ENCODE data around the gene CBLIF. TPM values are rescaled to one million over a fixed set of nuclear protein-coding genes. Genes with fewer than 3 reads are reported as not detected.
A peak's percentile ranks its signal among the peaks of the same experiment; 100 is the strongest.
"Not testable (repeated sequence)": the region's sequence is repeated elsewhere in the genome, so short reads cannot be mapped to it uniquely, and the experiment has no call there.

The CBLIF gene
- not detected in 2 replicates for total RNA-seq (2022)
- Bru-seq, nascent RNA, result not detected
- BruChase-seq, experiment 1, labeled RNA remaining after a 2-hour chase, result percentile 5 among the genes with signal in this experiment
- not detected for BruChase-seq, experiment 2, labeled RNA remaining after a 6-hour chase
- long read RNA-seq, result 0 reads

DNA sequence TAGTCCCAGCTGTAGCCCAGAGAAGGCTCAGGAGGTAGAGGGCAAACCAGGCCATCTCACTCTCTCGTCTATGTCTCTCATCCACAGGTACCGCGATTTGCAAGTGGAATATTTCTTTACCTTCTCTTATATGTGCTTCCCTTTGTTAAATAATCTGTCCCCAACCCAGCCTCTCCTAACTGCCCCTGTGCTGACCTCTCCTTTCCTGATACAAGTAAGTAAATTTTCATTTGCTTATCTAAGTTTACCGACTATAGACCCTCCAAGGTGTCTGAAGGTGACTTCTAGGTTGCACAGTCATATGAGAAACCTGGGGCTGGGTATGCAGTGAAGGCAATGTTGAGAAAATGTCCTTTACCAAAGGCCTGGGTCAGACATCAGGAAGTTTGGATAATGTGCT lies at the start of gene CBLIF:
Gene CBLIF, minus strand, starts transcription at position 101 of the 400 bp plus-strand sequence. Its CDS starts 46 bp downstream, at position 55.
- H3K27me3 ChIP-seq (replicated peaks; ENCODE audit: control insufficient read depth, insufficient read depth, low read length), result no peaks in the 10 kb centered on the region
- TF ChIP-seq, protein P1, sequence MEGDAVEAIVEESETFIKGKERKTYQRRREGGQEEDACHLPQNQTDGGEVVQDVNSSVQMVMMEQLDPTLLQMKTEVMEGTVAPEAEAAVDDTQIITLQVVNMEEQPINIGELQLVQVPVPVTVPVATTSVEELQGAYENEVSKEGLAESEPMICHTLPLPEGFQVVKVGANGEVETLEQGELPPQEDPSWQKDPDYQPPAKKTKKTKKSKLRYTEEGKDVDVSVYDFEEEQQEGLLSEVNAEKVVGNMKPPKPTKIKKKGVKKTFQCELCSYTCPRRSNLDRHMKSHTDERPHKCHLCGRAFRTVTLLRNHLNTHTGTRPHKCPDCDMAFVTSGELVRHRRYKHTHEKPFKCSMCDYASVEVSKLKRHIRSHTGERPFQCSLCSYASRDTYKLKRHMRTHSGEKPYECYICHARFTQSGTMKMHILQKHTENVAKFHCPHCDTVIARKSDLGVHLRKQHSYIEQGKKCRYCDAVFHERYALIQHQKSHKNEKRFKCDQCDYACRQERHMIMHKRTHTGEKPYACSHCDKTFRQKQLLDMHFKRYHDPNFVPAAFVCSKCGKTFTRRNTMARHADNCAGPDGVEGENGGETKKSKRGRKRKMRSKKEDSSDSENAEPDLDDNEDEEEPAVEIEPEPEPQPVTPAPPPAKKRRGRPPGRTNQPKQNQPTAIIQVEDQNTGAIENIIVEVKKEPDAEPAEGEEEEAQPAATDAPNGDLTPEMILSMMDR (IDR thresholded peaks at IDR 0.05; ENCODE audit: insufficient read depth in 1 of 2, low read depth in 1 of 2, low read length in 1 of 2, severe bottlenecking in 1 of 2, unreplicated experiment in 1 of 2), result no peak
- no peak for DNase-seq
- Mint-ChIP-seq H3K27me3 (ENCODE audit: insufficient read depth, unreplicated experiment) (no peaks in the 10 kb centered on the region), H3K4me3 (ENCODE audit: unreplicated experiment) (no peak within 1 kb of the TSS), H3K9me3 (ENCODE audit: unreplicated experiment) (no peaks in the 10 kb centered on the region), H3K36me3 (ENCODE audit: insufficient read depth, unreplicated experiment) (peaks cover 4% of the 10 kb centered on the region), H3K27ac (ENCODE audit: unreplicated experiment) (no peak within 1 kb of the TSS), H3K4me1 (ENCODE audit: low read depth, unreplicated experiment) (no peaks in the 10 kb centered on the region)
- intact Hi-C loops (cut with micrococcal nuclease; ENCODE audit: unreplicated experiment), result no loop called here
- no peak within 1 kb of the TSS for H3K4me3 ChIP-seq (ENCODE audit: low read depth, low read length)
- CTCF ChIA-PET, result no interaction called here
- no peaks in the 10 kb centered on the region for H3K4me1 ChIP-seq
- BruUV-seq (replicated peaks), result no TSS peak
- no peaks in the 10 kb centered on the region for H3K9me3 ChIP-seq
- POLR2A ChIA-PET, result no interaction called here
- H3K36me3 ChIP-seq (ENCODE audit: control insufficient read depth, insufficient read depth, low read length), result no peaks in the 10 kb centered on the region

DNA sequence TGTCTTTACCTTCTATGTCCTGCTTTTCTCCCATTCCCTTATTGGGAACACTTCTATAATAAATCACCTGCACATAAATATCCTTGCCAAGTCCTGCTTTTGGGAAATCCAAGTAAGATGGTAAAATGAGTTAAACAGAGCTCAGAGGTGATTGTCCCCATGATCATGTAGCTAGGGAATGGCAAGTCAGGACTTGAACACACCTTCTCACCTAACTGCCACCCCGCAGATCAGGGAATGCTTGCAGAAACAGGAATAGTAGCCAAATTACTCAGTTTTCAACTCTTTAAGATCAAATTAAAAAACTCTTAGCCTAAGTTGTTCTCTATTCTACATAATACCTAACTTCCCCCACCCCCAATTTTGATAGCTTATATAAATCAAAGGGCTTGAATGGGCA lies 49.3 kb upstream of the CBLIF start:
- H3K4me1 Mint-ChIP-seq (ENCODE audit: low read depth, unreplicated experiment), result no peaks in the 10 kb centered on the region
- no peaks in the 10 kb centered on the region for H3K36me3 Mint-ChIP-seq (ENCODE audit: insufficient read depth, unreplicated experiment)
- H3K4me3 Mint-ChIP-seq (ENCODE audit: unreplicated experiment), result no peak overlapping the region
- H3K27me3 Mint-ChIP-seq (ENCODE audit: insufficient read depth, unreplicated experiment), result no peaks in the 10 kb centered on the region
- no peaks in the 10 kb centered on the region for H3K36me3 ChIP-seq (ENCODE audit: control insufficient read depth, insufficient read depth, low read length)
- no TSS peak for BruUV-seq (replicated peaks)
- ChIA-PET CTCF (no interaction called here), POLR2A (no interaction called here)
- DNase-seq, result no peak
- H3K9me3 ChIP-seq, result peaks cover 2% of the 10 kb centered on the region; the same call in 1 of the 2 replicates
- intact Hi-C loops (cut with micrococcal nuclease; ENCODE audit: unreplicated experiment), result no loop called here
- no peak overlapping the region for H3K4me3 ChIP-seq (ENCODE audit: low read depth, low read length)
- TF ChIP-seq, protein P1 (IDR thresholded peaks at IDR 0.05; ENCODE audit: insufficient read depth in 1 of 2, low read depth in 1 of 2, low read length in 1 of 2, severe bottlenecking in 1 of 2, unreplicated experiment in 1 of 2), result no peak
- H3K27me3 ChIP-seq (replicated peaks; ENCODE audit: control insufficient read depth, insufficient read depth, low read length), result no peaks in the 10 kb centered on the region
- peaks cover 17% of the 10 kb centered on the region for H3K9me3 Mint-ChIP-seq (ENCODE audit: unreplicated experiment)
- H3K27ac Mint-ChIP-seq (ENCODE audit: unreplicated experiment), result no peak overlapping the region
- no peaks in the 10 kb centered on the region for H3K4me1 ChIP-seq

DNA sequence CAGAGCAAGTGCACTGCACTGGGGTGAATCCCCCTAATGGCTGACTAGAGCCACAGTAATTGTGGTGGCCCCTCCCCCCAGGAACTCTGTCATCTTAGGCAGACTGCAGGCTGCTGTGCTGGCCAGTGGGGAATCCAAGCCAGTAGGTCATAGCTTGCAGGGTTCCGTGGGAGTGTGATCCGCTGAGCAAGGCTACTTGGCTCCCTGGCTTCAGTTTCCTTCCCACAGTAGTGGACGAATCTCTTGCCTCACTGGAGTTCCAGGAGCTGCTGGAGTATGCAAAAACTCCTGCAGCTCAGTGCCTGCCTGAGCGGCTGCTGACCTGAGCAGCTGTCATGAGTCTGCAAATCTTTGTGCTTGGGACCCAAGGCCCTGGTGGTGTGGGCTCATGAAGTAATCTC lies 46.5 kb upstream of the CBLIF start:
- BruUV-seq (replicated peaks), result no TSS peak
- Mint-ChIP-seq H3K27me3 (ENCODE audit: insufficient read depth, unreplicated experiment) (no peaks in the 10 kb centered on the region), H3K4me1 (ENCODE audit: low read depth, unreplicated experiment) (no peaks in the 10 kb centered on the region), H3K9me3 (ENCODE audit: unreplicated experiment) (peaks cover 43% of the 10 kb centered on the region), H3K4me3 (ENCODE audit: unreplicated experiment) (no peak overlapping the region), H3K27ac (ENCODE audit: unreplicated experiment) (no peak overlapping the region), H3K36me3 (ENCODE audit: insufficient read depth, unreplicated experiment) (no peaks in the 10 kb centered on the region)
- ChIA-PET POLR2A (no interaction called here), CTCF (no interaction called here)
- Histone ChIP-seq H3K9me3 (peaks cover 9% of the 10 kb centered on the region; the same call in 1 of the 2 replicates), H3K4me3 (ENCODE audit: low read depth, low read length) (no peak overlapping the region), H3K27me3 (replicated peaks; ENCODE audit: control insufficient read depth, insufficient read depth, low read length) (no peaks in the 10 kb centered on the region), H3K4me1 (no peaks in the 10 kb centered on the region), H3K36me3 (ENCODE audit: control insufficient read depth, insufficient read depth, low read length) (no peaks in the 10 kb centered on the region)
- intact Hi-C loops (cut with micrococcal nuclease; ENCODE audit: unreplicated experiment), result no loop called here
- TF ChIP-seq, protein P1 (IDR thresholded peaks at IDR 0.05; ENCODE audit: insufficient read depth in 1 of 2, low read depth in 1 of 2, low read length in 1 of 2, severe bottlenecking in 1 of 2, unreplicated experiment in 1 of 2), result no peak
- peak in 1 of 2 experiments; percentile 3 for DNase-seq

DNA sequence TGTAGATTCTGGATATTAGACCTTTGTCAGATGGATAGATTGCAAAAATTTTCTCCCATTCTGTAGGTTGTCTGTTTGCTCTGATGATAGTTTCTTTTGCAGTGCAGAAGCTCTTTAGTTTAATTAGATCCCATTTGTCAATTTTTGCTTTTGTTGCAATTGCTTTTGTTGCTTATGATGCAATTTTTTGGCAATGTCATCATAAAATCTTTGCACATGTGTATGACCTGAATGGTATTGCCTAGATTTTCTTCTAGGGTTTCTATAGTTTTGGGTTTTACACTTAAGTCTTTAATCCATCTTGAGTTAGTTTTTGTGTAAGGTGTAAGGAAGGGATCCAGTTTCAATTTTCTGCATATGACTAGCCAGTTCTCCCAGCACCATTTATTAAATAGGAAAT lies 41.9 kb upstream of the CBLIF start:
- H3K4me1 Mint-ChIP-seq (ENCODE audit: low read depth, unreplicated experiment); H3K4me3 ChIP-seq (ENCODE audit: low read depth, low read length); H3K27ac Mint-ChIP-seq (ENCODE audit: unreplicated experiment); POLR2A ChIA-PET; BruUV-seq (replicated peaks); H3K4me1 ChIP-seq; H3K27me3 ChIP-seq (replicated peaks; ENCODE audit: control insufficient read depth, insufficient read depth, low read length); H3K27me3 Mint-ChIP-seq (ENCODE audit: insufficient read depth, unreplicated experiment); H3K4me3 Mint-ChIP-seq (ENCODE audit: unreplicated experiment); intact Hi-C loops (cut with micrococcal nuclease; ENCODE audit: unreplicated experiment); H3K36me3 ChIP-seq (ENCODE audit: control insufficient read depth, insufficient read depth, low read length); DNase-seq; H3K9me3 ChIP-seq; H3K36me3 Mint-ChIP-seq (ENCODE audit: insufficient read depth, unreplicated experiment); CTCF ChIA-PET: not testable (repeated sequence)
- peaks cover 43% of the 10 kb centered on the region for H3K9me3 Mint-ChIP-seq (ENCODE audit: unreplicated experiment)

Measured in Caco-2 (cell line).